Breast epithelium (tissue), 3 donors: ENCODE data around the gene TLK1.

Source experiments
- CTCF ChIP-seq, 3 donors: fragments of 450-650 bp; IDR thresholded peaks; one replicate each; pipeline ENCODE4 v1.5.1; 2016 to 2017; ENCODE audit warnings: antibody characterized with exemption in 3 of 3, mild to moderate bottlenecking in 3 of 3, moderate library complexity in 3 of 3
- POLR2A ChIP-seq: fragments of 450-650 bp; IDR thresholded peaks from one replicate; pipeline ENCODE4 v1.6.1; 2016; ENCODE audit warnings: antibody characterized with exemption, mild to moderate bottlenecking, moderate library complexity

GRCh38 chr2:171158036-171158789 lies 2.5 kb downstream of the TLK1 start:
- TF ChIP-seq POLR2A, result no peak
- no peak for TF ChIP-seq CTCF (IDR thresholded peaks at IDR 0.05)
